NCI-H1048 (cell line): ENCODE data around the gene CCDC192.

ENCODE experiments used
- DNase-seq: peaks from one replicate; lab custom pipeline; 2025; lab: John Stamatoyannopoulos, UW

Gene CCDC192

GRCh38 chr5:127923804-127924570 lies 220.8 kb downstream of the CCDC192 start:
- no peak for DNase-seq

DNA sequence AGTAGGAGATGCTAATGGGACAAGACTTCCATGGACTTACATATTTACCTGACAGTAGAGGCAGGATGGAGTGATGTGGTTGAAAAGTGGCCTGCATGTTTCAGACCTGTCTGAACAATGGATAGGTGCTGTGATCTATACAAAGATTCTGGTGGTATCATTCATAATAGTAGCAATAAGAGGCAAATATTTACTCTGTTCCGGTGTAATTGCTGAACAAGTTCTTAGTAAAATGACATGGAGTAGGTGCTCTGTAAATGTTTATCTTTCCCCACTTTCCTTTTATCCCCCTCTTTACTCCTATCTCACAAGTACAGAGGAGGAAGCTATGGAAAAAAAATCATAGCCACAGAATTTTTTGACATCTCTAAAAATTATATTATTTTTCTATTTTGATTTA lies 221.4 kb downstream of the CCDC192 start:
- no peak for DNase-seq

DNA sequence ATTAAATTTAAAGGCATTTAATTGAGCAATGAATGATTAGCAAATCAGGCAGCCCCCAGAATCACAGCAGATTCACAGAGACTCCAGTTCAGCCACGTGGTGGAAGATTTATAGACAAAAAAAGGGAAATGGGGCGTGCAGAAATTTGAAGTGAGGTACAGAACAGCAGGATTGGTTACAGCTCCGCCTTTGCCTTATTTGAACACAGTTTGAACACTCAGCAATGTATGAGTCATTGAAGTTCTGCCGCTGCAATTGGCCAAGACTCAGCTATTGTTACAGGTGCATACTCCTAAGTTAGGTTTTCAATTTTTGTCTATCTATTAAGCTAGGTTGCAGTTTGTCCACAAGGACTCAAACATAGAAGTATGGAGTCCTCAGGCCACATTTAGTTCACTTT lies 222.7 kb downstream of the CCDC192 start:
- DNase-seq: no peak

DNA sequence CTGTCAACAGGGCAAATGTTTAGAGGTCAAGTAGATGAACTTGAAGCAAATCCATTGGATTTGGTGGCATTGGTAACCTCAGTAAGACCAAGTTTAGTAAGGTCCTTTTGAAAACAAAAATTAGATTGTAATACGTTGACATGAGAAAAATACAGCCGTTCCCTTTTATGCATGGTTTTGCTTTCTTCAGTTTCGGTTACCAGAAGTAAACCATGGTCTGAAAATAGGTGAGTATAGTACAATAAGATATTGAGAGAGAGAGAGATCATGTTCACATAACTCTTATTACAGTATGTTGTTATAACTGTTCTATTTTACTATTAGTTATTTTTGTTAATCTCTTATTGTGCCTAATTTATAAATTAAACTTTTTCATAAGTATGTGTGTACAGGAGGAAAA lies 223.8 kb downstream of the CCDC192 start:
- no peak for DNase-seq

GRCh38 chr5:127928053-127928452 lies 224.9 kb downstream of the CCDC192 start:
- DNase-seq: no peak

DNA sequence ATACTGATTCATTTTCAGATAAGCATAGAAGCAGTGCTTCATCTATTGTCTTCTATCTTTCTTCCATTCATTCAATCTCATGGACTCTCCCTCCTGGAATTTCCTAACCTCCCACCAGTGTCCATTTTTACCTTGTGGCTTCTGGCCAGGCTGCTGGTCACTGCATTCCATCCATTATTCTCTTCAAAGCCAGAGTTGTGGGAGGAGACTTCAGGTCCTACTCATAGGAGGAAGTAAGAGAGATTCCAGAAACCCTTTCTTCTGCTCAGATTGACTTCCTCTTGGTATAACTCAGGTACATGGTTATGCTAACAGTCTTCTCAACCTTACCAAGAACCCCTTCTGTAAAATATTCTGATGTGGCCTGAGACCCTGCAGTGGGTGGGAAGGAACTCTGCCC lies 227.1 kb downstream of the CCDC192 start:
- no peak for DNase-seq

DNA sequence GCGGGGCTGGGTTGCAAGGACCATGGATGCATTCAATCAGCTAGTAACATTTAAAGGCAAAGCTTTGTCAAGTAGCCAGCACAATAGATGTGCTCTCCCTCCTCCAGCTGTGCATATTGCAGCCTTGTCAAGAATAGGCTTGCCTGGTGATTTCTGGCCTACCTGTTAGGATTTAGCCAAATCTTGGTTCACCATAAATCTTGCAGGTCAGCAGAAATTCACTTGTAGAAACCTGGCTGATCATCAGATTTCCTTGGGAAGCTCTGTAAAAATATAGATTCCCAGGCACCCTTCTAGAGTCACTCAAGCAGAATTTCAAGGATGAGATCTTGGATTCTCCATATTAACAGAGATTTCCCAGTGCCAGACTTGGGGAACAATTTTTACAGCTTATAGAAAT lies 228.2 kb downstream of the CCDC192 start:
- no peak for DNase-seq

GRCh38 chr5:127933348-127933747 lies 230.2 kb downstream of the CCDC192 start:
- DNase-seq: no peak

GRCh38 chr5:127934791-127935256 lies 231.6 kb downstream of the CCDC192 start:
- DNase-seq: no peak

- DNase-seq: no peak
Measured at GRCh38 chr5:127935398-127935797, 232.2 kb downstream of the CCDC192 start.

GRCh38 chr5:127936439-127936972 lies 233.3 kb downstream of the CCDC192 start:
- DNase-seq: no peak

GRCh38 chr5:127938746-127939145 lies 235.6 kb downstream of the CCDC192 start:
- no peak for DNase-seq

- DNase-seq: no peak
Measured at GRCh38 chr5:127940854-127941253, 237.7 kb downstream of the CCDC192 start.

- no peak for DNase-seq
Measured at GRCh38 chr5:127941646-127942045, 238.5 kb downstream of the CCDC192 start.

- no peak for DNase-seq
Measured at GRCh38 chr5:127942246-127943060, 239.3 kb downstream of the CCDC192 start.

DNA sequence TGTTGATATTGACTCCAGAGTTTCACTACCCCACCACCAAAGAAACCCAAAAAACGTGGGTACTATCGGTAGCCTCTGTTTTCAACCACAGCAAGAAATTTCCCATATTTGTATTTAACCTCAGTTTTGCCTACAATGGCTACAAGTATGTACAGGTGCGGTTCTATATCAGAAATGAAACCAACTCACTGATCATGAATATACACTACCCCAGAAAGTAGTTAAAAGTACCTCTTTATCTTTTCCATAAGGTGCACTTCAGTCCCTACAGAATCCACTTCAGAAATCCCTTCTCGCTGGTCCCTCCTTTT lies 239.8 kb downstream of the CCDC192 start:
- no peak for DNase-seq

GRCh38 chr5:127944125-127944524 lies 240.9 kb downstream of the CCDC192 start:
- DNase-seq: no peak

DNA sequence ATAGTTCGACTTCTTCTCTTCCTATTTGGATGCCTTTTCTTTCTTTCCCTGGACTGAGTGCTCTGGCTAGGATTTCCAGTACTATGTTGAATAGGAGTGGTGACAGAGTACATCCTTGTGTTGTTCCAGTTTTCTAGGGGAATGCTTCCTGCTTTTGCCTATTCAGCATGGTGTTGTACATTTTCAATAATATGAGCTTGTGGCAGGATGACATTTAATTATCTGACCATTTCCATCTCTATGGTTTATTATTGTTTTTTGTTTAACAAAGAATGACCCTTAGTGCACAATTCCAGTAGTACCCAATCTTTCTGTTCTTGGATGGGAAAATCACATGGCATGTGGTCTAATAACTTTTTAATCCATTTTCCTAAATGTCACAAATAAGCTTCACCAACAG lies 244.8 kb downstream of the CCDC192 start:
- no peak for DNase-seq

GRCh38 chr5:127950707-127951391 lies 247.7 kb downstream of the CCDC192 start:
- DNase-seq: no peak

GRCh38 chr5:127951791-127952190 lies 248.6 kb downstream of the CCDC192 start:
- DNase-seq: no peak

DNA sequence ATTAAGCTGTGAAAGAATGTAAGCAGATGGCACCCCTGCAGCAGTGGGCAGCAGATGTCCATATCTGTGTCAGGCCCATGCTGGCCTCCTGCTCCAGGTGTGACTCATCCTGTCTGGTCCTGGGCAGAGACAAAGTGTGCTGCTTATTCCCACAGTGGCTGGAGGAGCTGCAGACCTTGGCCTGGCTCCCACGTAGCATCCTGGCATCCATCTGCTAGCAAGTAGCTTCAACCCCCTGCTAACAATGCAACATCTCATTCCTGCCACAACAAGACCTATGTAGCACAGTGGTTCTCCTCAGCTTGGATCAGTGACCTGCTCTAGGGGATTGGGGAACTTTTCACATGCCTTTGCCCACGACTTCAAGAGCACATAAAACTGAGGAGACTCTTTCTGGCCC lies 254.0 kb downstream of the CCDC192 start:
- no peak for DNase-seq

- no peak for DNase-seq
Measured at GRCh38 chr5:127957701-127958239, 254.6 kb downstream of the CCDC192 start.
